Thoracic aorta (tissue), 2 donors: ENCODE results near the gene CHRD. TPM values are rescaled to one million over a fixed set of nuclear protein-coding genes. Genes with fewer than 3 reads are reported as not detected.

ENCODE experiments used
- ATAC-seq: fragments of 150-250 bp; one replicate; pipeline ENCODE4 v1.8.0; 2017; ENCODE audit warnings: low read depth; ENCODE audit not compliant: insufficient number of reproducible peaks, low FRiP score
- DNase-seq: peaks from one replicate; pipeline ENCODE4 v3.0.0-alpha.2; 2020; ENCODE audit warnings: low spot score
- H3K27ac ChIP-seq, 2 donors: fragments of 200-600 bp; sonication (generic); 1 replicate in 1 of 2; 2 replicates in 1 of 2; pipeline ENCODE4 v1.5.1; 2016; ENCODE audit warnings: mild to moderate bottlenecking in 2 of 2, moderate library complexity in 2 of 2
- H3K27me3 ChIP-seq: fragments of 200-600 bp; sonication (generic); replicated peaks from 2 replicates; pipeline ENCODE4 v1.6.0; 2016; ENCODE audit warnings: mild to moderate bottlenecking; ENCODE audit not compliant: insufficient read depth
- H3K36me3 ChIP-seq: fragments of 200-600 bp; sonication (generic); one replicate; pipeline ENCODE4 v1.5.1; 2016
- H3K4me1 ChIP-seq, 2 donors: fragments of 200-600 bp; sonication (generic); 1 replicate in 1 of 2; 2 replicates in 1 of 2; pipeline versions ENCODE4 v1.5.1 to v1.6.0; 2016; ENCODE audit warnings: low read depth in 2 of 2, mild to moderate bottlenecking in 1 of 2; ENCODE audit not compliant: control insufficient read depth in 1 of 2
- H3K4me3 ChIP-seq: fragments of 200-600 bp; sonication (generic); 2 replicates; pipeline ENCODE4 v1.5.1; 2016; ENCODE audit warnings: mild to moderate bottlenecking
- H3K9me3 ChIP-seq: fragments of 200-600 bp; sonication (generic); 2 replicates; pipeline ENCODE4 v1.5.1; 2016
- CTCF ChIP-seq: fragments of 200-600 bp; sonication (generic); IDR thresholded peaks from one replicate; pipeline ENCODE4 v1.5.1; 2019; ENCODE audit warnings: antibody characterized with exemption
- total RNA-seq, 2 donors: library from RNA; depleted of rRNA; stranded (reverse); fragments of >200 nt; gene quantifications; one replicate each; pipeline versions ENCODE4 v1.1.0 to v1.2.3, GENCODE V29; 2016

CHRD gene
- total RNA-seq, 2 donors from 2014 or later: 19.5 to 21.7 TPM

- Histone ChIP-seq H3K4me3 (no peak overlapping the region), H3K27ac (no peak overlapping the region), H3K4me1 (peaks cover 18 to 37% of the 10 kb centered on the region in 2 donors), H3K27me3 (no peaks in the 10 kb centered on the region), H3K36me3 (no peaks in the 10 kb centered on the region), H3K9me3 (no peaks in the 10 kb centered on the region)
- DNase-seq (no peak), ATAC-seq (no peak)
- no peak for TF ChIP-seq CTCF
Measured at GRCh38 chr3:184372296-184372821, 7.5 kb upstream of the CHRD start.

- Histone ChIP-seq H3K9me3 (no peaks in the 10 kb centered on the region), H3K27ac (no peak overlapping the region), H3K4me1 (peaks cover 18 to 36% of the 10 kb centered on the region in 2 donors), H3K4me3 (no peak overlapping the region), H3K27me3 (no peaks in the 10 kb centered on the region), H3K36me3 (no peaks in the 10 kb centered on the region)
- ATAC-seq: no peak
- DNase-seq: no peak
- TF ChIP-seq CTCF: no peak
Measured at GRCh38 chr3:184372911-184373310, 6.9 kb upstream of the CHRD start.

DNA sequence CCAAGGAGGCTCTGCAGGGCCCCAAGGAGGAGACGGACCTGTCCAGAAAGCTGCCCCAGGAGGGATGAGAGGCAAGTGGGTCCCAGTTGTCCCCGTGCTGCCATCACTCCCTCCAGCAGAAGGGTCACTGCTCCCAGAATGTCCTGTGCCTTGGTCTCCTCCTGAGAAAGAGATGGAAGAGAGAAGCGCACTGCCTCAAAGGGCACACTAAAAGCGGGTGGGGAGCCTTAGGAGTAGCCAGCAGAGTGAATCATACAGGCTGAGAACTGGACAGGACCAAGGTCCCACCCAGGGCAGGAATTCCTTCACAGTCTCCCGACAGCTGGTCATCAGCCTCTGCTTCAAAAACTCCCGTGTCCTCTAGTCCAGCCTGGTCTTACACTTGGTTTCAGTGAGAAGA, 6.4 kb upstream of the CHRD start:
- Histone ChIP-seq H3K4me3 (no peak overlapping the region), H3K36me3 (no peaks in the 10 kb centered on the region), H3K9me3 (no peaks in the 10 kb centered on the region), H3K27me3 (no peaks in the 10 kb centered on the region), H3K4me1 (peaks cover 15 to 31% of the 10 kb centered on the region in 2 donors), H3K27ac (no peak overlapping the region)
- no peak for DNase-seq
- TF ChIP-seq CTCF: no peak
- no peak for ATAC-seq

- no peak overlapping the region for H3K27ac ChIP-seq
- no peak for TF ChIP-seq CTCF
- H3K27me3 ChIP-seq: no peaks in the 10 kb centered on the region
- H3K4me1 ChIP-seq: peaks cover 2 to 14% of the 10 kb centered on the region in 2 donors
- no peaks in the 10 kb centered on the region for H3K36me3 ChIP-seq
- no peak for DNase-seq
- no peak for ATAC-seq
- no peak overlapping the region for H3K4me3 ChIP-seq
- H3K9me3 ChIP-seq: no peaks in the 10 kb centered on the region
Measured at GRCh38 chr3:184375747-184376461, 4.0 kb upstream of the CHRD start.

DNA sequence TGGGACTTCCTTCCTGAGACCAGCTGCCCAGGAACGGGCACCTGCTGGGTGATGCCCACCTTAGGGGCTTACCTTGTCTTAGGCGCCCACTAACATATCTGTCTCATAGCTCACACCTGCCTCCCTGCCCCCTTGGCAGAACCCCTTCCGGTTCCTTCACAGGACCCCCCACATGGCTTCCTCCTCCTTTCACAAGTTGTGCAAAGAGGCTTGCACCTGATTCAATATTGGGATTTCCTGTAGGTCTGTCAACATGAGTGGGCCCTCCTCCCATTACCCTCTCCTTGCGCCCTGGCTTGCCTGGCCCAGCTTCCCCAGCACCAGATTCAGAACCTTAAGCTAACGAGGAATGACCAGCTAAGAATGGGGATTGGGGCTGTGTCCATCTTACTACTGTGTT, 2.5 kb upstream of the CHRD start:
- no peak for TF ChIP-seq CTCF
- H3K4me1 ChIP-seq: peaks cover 4 to 13% of the 10 kb centered on the region in 2 donors

More for the DNA sequence above, 2.5 kb upstream of the CHRD start:
- Histone ChIP-seq H3K4me3 (no peak overlapping the region), H3K36me3 (no peaks in the 10 kb centered on the region), H3K9me3 (no peaks in the 10 kb centered on the region), H3K27ac (no peak overlapping the region), H3K27me3 (no peaks in the 10 kb centered on the region)
- no peak for ATAC-seq
- no peak for DNase-seq
